ENCODE measurements around the gene DYNC2LI1.

GRCh38 chr2:43818761-43819160, 44.9 kb downstream of the DYNC2LI1 start:
- TF ChIP-seq CTCF (IDR thresholded peaks at IDR 0.05; ENCODE audit: low read length) (no peak), EZH2 (IDR thresholded peaks at IDR 0.05; ENCODE audit: borderline replicate concordance, low read length) (no peak)

All from OCI-LY1 (cell line).